Measurements from ENCODE around the gene ABCB11.

DNA sequence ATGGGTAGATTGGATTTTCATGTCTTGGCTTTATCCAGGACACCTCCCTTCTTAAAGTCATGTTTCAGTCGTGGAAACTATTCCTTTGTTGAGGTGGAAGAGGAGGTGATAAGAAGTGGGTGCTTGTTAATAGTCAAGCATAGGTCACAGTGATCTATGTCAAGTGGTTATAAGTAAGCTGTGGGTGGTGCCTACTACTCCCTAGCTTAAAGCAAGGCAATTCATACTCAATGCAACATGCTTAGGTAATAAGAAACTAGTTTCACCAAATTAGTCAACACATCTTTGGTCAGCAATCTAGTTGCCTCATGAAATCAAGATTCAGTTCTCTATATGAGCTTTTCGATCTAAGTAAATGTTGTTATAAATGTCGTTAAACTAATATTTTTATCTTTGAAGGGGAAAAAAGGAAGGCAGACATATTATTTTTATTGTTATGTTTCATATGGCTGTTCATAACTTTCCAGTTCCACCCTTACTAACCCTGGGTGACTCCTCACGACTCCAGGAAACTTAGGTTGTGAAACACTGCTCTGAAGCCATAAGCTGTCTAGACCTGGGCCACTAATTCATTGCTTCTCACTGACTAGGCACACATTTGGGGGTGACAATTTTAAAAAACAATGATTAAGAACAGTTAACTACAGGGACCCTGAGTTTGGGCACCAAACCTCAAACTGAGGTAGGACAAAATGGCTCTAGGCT lies 5.8 kb upstream of the ABCB11 start:
- TF ChIP-seq, protein P1, sequence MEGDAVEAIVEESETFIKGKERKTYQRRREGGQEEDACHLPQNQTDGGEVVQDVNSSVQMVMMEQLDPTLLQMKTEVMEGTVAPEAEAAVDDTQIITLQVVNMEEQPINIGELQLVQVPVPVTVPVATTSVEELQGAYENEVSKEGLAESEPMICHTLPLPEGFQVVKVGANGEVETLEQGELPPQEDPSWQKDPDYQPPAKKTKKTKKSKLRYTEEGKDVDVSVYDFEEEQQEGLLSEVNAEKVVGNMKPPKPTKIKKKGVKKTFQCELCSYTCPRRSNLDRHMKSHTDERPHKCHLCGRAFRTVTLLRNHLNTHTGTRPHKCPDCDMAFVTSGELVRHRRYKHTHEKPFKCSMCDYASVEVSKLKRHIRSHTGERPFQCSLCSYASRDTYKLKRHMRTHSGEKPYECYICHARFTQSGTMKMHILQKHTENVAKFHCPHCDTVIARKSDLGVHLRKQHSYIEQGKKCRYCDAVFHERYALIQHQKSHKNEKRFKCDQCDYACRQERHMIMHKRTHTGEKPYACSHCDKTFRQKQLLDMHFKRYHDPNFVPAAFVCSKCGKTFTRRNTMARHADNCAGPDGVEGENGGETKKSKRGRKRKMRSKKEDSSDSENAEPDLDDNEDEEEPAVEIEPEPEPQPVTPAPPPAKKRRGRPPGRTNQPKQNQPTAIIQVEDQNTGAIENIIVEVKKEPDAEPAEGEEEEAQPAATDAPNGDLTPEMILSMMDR (IDR thresholded peaks at IDR 0.05; ENCODE audit: insufficient read depth, low read length) = no peak
- TF ChIP-seq POLR2AphosphoS5 (IDR thresholded peaks at IDR 0.05; ENCODE audit: low read depth) (no peak), GABPA (IDR thresholded peaks at IDR 0.05; ENCODE audit: low read depth) (no peak), SPI1 (IDR thresholded peaks at IDR 0.05; ENCODE audit: borderline replicate concordance, low read depth) (no peak)
- TF ChIP-seq, protein P2, sequence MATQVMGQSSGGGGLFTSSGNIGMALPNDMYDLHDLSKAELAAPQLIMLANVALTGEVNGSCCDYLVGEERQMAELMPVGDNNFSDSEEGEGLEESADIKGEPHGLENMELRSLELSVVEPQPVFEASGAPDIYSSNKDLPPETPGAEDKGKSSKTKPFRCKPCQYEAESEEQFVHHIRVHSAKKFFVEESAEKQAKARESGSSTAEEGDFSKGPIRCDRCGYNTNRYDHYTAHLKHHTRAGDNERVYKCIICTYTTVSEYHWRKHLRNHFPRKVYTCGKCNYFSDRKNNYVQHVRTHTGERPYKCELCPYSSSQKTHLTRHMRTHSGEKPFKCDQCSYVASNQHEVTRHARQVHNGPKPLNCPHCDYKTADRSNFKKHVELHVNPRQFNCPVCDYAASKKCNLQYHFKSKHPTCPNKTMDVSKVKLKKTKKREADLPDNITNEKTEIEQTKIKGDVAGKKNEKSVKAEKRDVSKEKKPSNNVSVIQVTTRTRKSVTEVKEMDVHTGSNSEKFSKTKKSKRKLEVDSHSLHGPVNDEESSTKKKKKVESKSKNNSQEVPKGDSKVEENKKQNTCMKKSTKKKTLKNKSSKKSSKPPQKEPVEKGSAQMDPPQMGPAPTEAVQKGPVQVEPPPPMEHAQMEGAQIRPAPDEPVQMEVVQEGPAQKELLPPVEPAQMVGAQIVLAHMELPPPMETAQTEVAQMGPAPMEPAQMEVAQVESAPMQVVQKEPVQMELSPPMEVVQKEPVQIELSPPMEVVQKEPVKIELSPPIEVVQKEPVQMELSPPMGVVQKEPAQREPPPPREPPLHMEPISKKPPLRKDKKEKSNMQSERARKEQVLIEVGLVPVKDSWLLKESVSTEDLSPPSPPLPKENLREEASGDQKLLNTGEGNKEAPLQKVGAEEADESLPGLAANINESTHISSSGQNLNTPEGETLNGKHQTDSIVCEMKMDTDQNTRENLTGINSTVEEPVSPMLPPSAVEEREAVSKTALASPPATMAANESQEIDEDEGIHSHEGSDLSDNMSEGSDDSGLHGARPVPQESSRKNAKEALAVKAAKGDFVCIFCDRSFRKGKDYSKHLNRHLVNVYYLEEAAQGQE (IDR thresholded peaks at IDR 0.05; ENCODE audit: insufficient replicate concordance, low read depth) = no peak
